Measurements from ENCODE around the gene MLN. TPM values are rescaled to one million over a fixed set of nuclear protein-coding genes. Genes with fewer than 3 reads are reported as not detected.

The MLN gene
- polyA plus RNA-seq, 2 of the 4 experiments (the other 2 are of a cell fraction): not detected

DNA sequence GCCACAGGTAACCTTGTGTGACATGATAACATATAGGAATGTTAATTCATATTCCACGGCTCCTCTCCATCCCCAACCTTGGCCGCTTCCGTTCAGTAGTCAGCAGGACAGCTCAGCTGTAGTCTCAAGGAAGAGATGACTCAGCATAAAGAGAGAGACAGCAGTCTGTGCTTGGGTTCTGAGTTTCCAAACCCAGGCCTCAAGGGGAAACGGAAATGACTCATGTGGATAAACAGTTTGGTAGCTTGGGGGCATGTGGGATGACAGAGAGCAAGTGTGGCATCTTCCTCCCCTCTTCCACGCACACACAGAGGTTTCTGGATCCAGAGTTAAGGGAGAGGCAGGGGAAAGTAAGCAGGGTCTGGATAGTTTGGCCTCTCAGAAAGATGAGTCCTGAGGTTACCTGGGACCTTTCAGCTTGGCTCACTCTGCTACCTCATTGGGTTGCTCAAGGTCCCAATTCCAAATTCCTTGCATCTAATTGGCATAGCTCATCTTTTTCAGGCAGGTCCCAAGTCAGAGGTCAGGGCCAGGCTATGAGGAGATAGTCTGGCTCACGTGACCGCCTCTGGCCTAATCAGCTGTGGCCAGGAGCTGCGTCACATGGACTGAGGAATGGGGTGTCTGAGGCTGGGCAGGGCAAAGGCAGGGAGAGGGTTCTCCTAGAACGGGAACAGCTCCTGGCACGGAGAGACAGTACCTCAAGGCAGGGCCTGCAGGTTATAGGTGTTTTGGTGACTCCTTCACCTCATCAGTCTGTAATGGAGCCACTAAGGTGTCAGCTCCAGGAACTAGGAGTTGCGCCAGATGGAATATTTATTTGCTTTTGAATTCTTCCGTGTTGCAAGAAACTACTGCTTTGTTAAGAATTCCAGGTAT lies 36.5 kb upstream of the MLN start (continued):
- TF ChIP-seq, protein P1, sequence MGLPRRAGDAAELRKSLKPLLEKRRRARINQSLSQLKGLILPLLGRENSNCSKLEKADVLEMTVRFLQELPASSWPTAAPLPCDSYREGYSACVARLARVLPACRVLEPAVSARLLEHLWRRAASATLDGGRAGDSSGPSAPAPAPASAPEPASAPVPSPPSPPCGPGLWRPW (IDR thresholded peaks at IDR 0.05): no peak
- no peak for TF ChIP-seq TP53 (CRISPR knock-in tag; IDR thresholded peaks at IDR 0.05)
- TF ChIP-seq, protein P2, sequence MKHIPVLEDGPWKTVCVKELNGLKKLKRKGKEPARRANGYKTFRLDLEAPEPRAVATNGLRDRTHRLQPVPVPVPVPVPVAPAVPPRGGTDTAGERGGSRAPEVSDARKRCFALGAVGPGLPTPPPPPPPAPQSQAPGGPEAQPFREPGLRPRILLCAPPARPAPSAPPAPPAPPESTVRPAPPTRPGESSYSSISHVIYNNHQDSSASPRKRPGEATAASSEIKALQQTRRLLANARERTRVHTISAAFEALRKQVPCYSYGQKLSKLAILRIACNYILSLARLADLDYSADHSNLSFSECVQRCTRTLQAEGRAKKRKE (CRISPR knock-in tag; IDR thresholded peaks at IDR 0.05; ENCODE audit: low read depth): 0 out of 2 replicates have a peak, but pooled peaks have one; percentile 48
- TF ChIP-seq, protein P3, sequence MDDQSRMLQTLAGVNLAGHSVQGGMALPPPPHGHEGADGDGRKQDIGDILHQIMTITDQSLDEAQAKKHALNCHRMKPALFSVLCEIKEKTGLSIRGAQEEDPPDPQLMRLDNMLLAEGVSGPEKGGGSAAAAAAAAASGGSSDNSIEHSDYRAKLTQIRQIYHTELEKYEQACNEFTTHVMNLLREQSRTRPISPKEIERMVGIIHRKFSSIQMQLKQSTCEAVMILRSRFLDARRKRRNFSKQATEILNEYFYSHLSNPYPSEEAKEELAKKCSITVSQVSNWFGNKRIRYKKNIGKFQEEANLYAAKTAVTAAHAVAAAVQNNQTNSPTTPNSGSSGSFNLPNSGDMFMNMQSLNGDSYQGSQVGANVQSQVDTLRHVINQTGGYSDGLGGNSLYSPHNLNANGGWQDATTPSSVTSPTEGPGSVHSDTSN (IDR thresholded peaks at IDR 0.05): peak; percentile 53; the same call in 1 of the 2 replicates
- TF ChIP-seq CBX2 (IDR thresholded peaks at IDR 0.05; ENCODE audit: borderline replicate concordance, low read depth): no peak
- no peak for TF ChIP-seq MYC (IDR thresholded peaks at IDR 0.05; ENCODE audit: borderline replicate concordance, low read length)
- TF ChIP-seq FOSL2 (IDR thresholded peaks at IDR 0.05): peak; percentile 82
- TF ChIP-seq FOSL2 (CRISPR knock-in tag; IDR thresholded peaks at IDR 0.05): peak; percentile 97
- TF ChIP-seq HOXB5 (CRISPR knock-in tag; IDR thresholded peaks at IDR 0.05): 0 out of 2 replicates have a peak, but pooled peaks have one; percentile 13
- peak; percentile 45 to 80 for TF ChIP-seq CEBPB (IDR thresholded peaks at IDR 0.05)
- TF ChIP-seq GATA3 (IDR thresholded peaks at IDR 0.05; ENCODE audit: borderline replicate concordance): peak; percentile 75; the same call in 1 of the 2 replicates
- no peak for TF ChIP-seq KDM1A (IDR thresholded peaks at IDR 0.05; ENCODE audit: low read depth)
- TF ChIP-seq EHF (CRISPR knock-in tag; IDR thresholded peaks at IDR 0.05): no peak
- TF ChIP-seq HDAC2 (IDR thresholded peaks at IDR 0.05): no peak
- TF ChIP-seq KDM5A (IDR thresholded peaks at IDR 0.05): no peak
- TF ChIP-seq NPAS2 (CRISPR knock-in tag; IDR thresholded peaks at IDR 0.05; ENCODE audit: borderline replicate concordance): no peak
- no peak for TF ChIP-seq EHMT2 (IDR thresholded peaks at IDR 0.05; ENCODE audit: low read depth)
- TF ChIP-seq, protein P4, sequence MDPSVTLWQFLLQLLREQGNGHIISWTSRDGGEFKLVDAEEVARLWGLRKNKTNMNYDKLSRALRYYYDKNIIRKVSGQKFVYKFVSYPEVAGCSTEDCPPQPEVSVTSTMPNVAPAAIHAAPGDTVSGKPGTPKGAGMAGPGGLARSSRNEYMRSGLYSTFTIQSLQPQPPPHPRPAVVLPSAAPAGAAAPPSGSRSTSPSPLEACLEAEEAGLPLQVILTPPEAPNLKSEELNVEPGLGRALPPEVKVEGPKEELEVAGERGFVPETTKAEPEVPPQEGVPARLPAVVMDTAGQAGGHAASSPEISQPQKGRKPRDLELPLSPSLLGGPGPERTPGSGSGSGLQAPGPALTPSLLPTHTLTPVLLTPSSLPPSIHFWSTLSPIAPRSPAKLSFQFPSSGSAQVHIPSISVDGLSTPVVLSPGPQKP (IDR thresholded peaks at IDR 0.05; ENCODE audit: low read depth, low read length): no peak
- TF ChIP-seq TFCP2L1 (CRISPR knock-in tag; IDR thresholded peaks at IDR 0.05): no peak
- no peak for TF ChIP-seq PHF8 (IDR thresholded peaks at IDR 0.05; ENCODE audit: borderline replicate concordance, low read depth)
- no peak for TF ChIP-seq CHD2 (IDR thresholded peaks at IDR 0.05; ENCODE audit: low read length, partially characterized antibody)
- TF ChIP-seq RFX5 (IDR thresholded peaks at IDR 0.05): no peak; the same call in 1 of the 2 replicates
- no peak for TF ChIP-seq HOXA7 (CRISPR knock-in tag; IDR thresholded peaks at IDR 0.05)
- TF ChIP-seq, protein P5, sequence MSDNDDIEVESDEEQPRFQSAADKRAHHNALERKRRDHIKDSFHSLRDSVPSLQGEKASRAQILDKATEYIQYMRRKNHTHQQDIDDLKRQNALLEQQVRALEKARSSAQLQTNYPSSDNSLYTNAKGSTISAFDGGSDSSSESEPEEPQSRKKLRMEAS (IDR thresholded peaks at IDR 0.05): peak; percentile 83
- TF ChIP-seq JUNB (IDR thresholded peaks at IDR 0.05): peak; percentile 83
- TF ChIP-seq, protein P6, sequence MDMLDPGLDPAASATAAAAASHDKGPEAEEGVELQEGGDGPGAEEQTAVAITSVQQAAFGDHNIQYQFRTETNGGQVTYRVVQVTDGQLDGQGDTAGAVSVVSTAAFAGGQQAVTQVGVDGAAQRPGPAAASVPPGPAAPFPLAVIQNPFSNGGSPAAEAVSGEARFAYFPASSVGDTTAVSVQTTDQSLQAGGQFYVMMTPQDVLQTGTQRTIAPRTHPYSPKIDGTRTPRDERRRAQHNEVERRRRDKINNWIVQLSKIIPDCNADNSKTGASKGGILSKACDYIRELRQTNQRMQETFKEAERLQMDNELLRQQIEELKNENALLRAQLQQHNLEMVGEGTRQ (IDR thresholded peaks at IDR 0.05): peak; percentile 97
